Skin epidermis (tissue), 12 donors: ENCODE results near the gene PARD6B.
"Not testable (repeated sequence)": the region's sequence is repeated elsewhere in the genome, so short reads cannot be mapped to it uniquely, and the experiment has no call there.

ENCODE experiments used
- H3K27ac ChIP-seq, 21 experiments: fragments of 200-600 bp; sonication (generic) in 11 of 21; one replicate each; pipeline ENCODE4 v1.5.0; 2020; ENCODE audit warnings: mild to moderate bottlenecking in 3 of 21, inconsistent platforms in 2 of 21, moderate library complexity in 2 of 21
- H3K4me3 ChIP-seq, 7 experiments: fragments of 200-600 bp; sonication (generic) in 2 of 7; one replicate each; pipeline ENCODE4 v1.5.0; 2020; ENCODE audit warnings: inconsistent platforms in 2 of 7, mild to moderate bottlenecking in 2 of 7, moderate library complexity in 1 of 7

Gene PARD6B

GRCh38 chr20:50734730-50735679, 3.6 kb downstream of the PARD6B start:
- H3K27ac ChIP-seq = no peak overlapping the region
- no peak overlapping the region for H3K4me3 ChIP-seq

- Histone ChIP-seq H3K27ac (no peak overlapping the region), H3K4me3 (no peak overlapping the region)
Observed at GRCh38 chr20:50735813-50736212, 4.4 kb downstream of the PARD6B start.

- Histone ChIP-seq H3K4me3 (no peak overlapping the region), H3K27ac (no peak overlapping the region)
Observed at GRCh38 chr20:50737352-50737751, 6.0 kb downstream of the PARD6B start.

GRCh38 chr20:50743087-50743486, 11.7 kb downstream of the PARD6B start:
- no peak overlapping the region for H3K27ac ChIP-seq
- no peak overlapping the region for H3K4me3 ChIP-seq

GRCh38 chr20:50744143-50744792, 12.9 kb downstream of the PARD6B start:
- Histone ChIP-seq H3K27ac (peak overlapping the region in 13 of 21 experiments; percentile 18 to 73 (median 39)), H3K4me3 (no peak overlapping the region)

GRCh38 chr20:50745634-50746137, 14.3 kb downstream of the PARD6B start:
- H3K4me3 ChIP-seq = no peak overlapping the region
- H3K27ac ChIP-seq = no peak overlapping the region

GRCh38 chr20:50746138-50746940, 15.0 kb downstream of the PARD6B start:
- H3K27ac ChIP-seq = no peak overlapping the region

GRCh38 chr20:50747275-50747674, 15.9 kb downstream of the PARD6B start:
- no peak overlapping the region for H3K4me3 ChIP-seq
- no peak overlapping the region for H3K27ac ChIP-seq

More at GRCh38 chr20:50746138-50746940, 15.0 kb downstream of the PARD6B start:
- no peak overlapping the region for H3K4me3 ChIP-seq

GRCh38 chr20:50750145-50750671, 18.8 kb downstream of the PARD6B start:
- Histone ChIP-seq H3K27ac (peak overlapping the region in 1 of 21 experiments; percentile 2), H3K4me3 (no peak overlapping the region)

GRCh38 chr20:50753152-50753551, 21.8 kb downstream of the PARD6B start:
- Histone ChIP-seq H3K4me3 (no peak overlapping the region), H3K27ac (no peak overlapping the region)

GRCh38 chr20:50754420-50754819, 23.0 kb downstream of the PARD6B start:
- no peak overlapping the region for H3K4me3 ChIP-seq
- no peak overlapping the region for H3K27ac ChIP-seq

GRCh38 chr20:50756447-50756846, 25.1 kb downstream of the PARD6B start:
- H3K4me3 ChIP-seq = no peak overlapping the region
- H3K27ac ChIP-seq = no peak overlapping the region

GRCh38 chr20:50758469-50758868, 27.1 kb downstream of the PARD6B start:
- no peak overlapping the region for H3K4me3 ChIP-seq
- H3K27ac ChIP-seq = no peak overlapping the region

- Histone ChIP-seq H3K4me3 (no peak overlapping the region), H3K27ac (no peak overlapping the region)
Observed at GRCh38 chr20:50758992-50759391, 27.6 kb downstream of the PARD6B start.

GRCh38 chr20:50759678-50760077, 28.3 kb downstream of the PARD6B start:
- Histone ChIP-seq H3K27ac (no peak overlapping the region), H3K4me3 (no peak overlapping the region)

GRCh38 chr20:50762045-50762422, 30.7 kb downstream of the PARD6B start:
- Histone ChIP-seq H3K4me3 (no peak overlapping the region), H3K27ac (peak overlapping the region in 10 of 21 experiments; percentile 11 to 62 (median 42))

GRCh38 chr20:50762435-50763220, 31.2 kb downstream of the PARD6B start:
- Histone ChIP-seq H3K27ac (peak overlapping the region in 11 of 21 experiments; percentile 11 to 62 (median 43)), H3K4me3 (no peak overlapping the region)

GRCh38 chr20:50763550-50764458, 32.4 kb downstream of the PARD6B start:
- H3K4me3 ChIP-seq = not testable (repeated sequence)
- H3K27ac ChIP-seq = peak overlapping the region in 1 of 21 experiments; percentile 60
